HG02798 (cell line): ENCODE results near the gene OR52H1.

Experiments used
- ATAC-seq: cut with Tn5 transposase; IDR thresholded peaks from one replicate; pipeline ENCODE4 v1.9.1; 2021; ENCODE audit warnings: mild to moderate bottlenecking; ENCODE audit not compliant: unreplicated experiment, poor library complexity

Gene OR52H1

GRCh38 chr11:5536482-5536881 lies 11.9 kb downstream of the OR52H1 start:
- ATAC-seq: no peak

DNA sequence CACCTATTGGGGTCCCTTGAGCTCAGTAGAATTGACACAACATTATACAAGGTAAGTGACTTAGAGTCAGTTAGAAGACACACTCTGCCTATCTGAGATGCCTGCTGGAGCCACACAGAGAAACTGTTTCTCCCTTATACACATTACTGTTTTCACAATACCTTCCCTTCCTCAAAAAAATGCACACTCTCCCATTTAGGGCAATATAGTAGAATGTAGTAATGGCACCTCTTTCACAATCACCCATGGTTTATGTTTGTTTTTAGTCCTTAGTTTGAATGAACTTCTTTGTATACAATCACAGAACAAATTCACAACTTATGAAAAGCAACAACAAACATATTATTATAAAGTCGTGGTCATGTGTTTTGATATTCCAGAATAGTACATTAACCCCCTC lies 14.3 kb downstream of the OR52H1 start:
- no peak for ATAC-seq

GRCh38 chr11:5531053-5531831 lies 17.1 kb downstream of the OR52H1 start:
- no peak for ATAC-seq

GRCh38 chr11:5528495-5528894 lies 19.8 kb downstream of the OR52H1 start:
- no peak for ATAC-seq

DNA sequence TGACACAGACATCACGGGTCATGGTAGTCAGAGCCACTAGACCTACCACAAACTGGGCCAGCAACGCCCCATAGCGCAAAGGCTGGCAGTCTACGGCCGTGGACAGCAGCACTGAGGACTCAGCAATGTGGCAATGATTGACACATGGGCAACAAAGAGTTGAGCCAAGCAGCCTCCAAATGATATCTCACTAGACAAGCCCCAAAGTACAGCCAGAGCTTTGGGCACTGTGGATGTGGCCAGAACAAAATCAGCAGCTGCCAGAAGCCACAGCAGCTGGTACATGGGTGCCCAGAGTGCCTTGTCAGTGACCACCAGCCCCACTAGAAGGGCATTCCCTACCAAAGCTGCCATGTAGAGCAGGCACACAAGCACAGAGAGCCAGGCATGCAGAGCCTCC lies 20.6 kb downstream of the OR52H1 start:
- no peak for ATAC-seq

- ATAC-seq: no peak
Observed at GRCh38 chr11:5524756-5525155, 23.6 kb downstream of the OR52H1 start.

GRCh38 chr11:5522308-5522707 lies 26.0 kb downstream of the OR52H1 start:
- ATAC-seq: no peak

DNA sequence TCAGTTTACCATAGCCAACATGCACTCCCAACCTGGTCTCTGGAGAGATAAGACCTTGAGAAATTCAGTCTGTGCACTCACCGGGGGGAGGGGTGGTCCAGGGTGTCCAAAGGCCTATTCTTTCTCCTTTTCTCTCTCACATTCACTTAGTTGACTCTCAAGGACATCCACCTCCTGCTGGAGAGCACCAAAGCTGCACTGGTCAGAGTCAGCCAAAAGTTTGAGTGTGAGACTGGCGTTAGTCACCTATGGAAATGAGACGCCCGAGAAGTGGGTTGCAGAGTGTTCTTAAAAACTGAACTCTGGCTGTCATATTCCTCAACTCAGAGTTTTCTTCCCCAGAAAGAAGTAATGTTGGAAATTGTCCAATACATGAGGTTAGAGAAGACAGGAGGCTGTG lies 26.8 kb downstream of the OR52H1 start:
- no peak for ATAC-seq

DNA sequence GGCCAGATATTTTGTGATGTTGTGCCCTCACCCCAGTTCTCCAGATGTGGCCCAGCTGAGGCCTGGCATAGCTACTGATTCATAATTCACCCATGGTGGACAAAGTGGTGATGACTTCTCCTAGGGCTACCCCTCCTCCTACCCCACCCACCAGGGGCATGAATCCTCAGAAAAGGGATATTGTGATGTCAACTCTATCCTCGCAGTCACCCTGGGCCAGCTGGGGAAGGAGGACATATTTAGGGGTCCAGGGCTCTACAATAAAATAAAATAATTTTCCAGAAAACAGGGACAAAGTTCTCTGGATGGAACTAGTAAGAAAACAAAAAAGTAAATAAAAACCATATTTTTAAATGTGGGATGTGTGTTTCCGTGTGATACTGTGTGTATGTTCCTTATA lies 31.7 kb downstream of the OR52H1 start, which contains the start of gene UBQLNL:
UBQLNL (minus strand) TSS at position 101 of the 400 bp plus-strand sequence. CDS start 258 bp downstream, outside the sequence.
- ATAC-seq: no peak

- no peak for ATAC-seq
Observed at GRCh38 chr11:5514841-5515240, 33.5 kb downstream of the OR52H1 start.

GRCh38 chr11:5509803-5510202 lies 38.5 kb downstream of the OR52H1 start, which contains the start of gene UBQLN3:
Gene UBQLN3, minus strand, starts transcription at chr11:5509957. Its CDS starts 399 bp downstream, at chr11:5509558.
- no peak for ATAC-seq

DNA sequence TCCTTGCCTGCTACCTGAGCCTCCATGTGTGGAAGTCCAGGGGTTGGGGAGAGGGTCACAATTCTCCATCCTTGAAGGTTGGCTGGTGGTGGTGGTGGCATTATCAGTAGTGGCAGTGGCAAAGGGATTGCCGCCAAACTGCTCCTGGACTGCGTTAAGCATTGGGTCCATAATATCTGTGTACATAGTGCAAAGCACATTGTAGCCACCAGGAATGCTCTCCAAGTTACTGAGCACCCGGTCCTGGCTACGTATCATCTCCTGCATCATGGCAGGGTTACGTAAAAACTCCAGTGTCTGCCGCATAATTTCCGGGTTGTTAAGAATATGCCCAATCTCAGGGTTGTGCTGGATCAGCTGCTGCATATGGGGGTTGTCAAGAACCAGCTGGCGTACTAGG lies 39.7 kb downstream of the OR52H1 start:
- no peak for ATAC-seq

DNA sequence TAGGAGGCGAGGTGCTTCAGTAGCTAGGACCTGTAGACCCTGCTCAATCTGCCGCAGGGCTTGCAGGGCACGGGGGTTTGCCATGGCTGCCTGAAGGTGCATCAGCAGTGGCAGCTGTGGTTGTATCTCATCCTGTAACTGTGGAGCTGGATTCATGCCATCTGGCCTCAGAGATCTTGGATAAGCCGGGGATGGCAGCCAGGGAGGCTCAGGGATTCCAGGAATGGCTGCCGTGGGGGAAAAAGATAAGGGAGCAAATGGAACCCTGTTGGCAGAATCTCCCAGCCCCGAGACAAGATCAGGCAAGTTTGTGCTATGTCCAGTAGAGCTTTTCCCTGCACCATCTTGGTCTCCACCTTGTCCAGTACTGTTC lies 40.4 kb downstream of the OR52H1 start:
- ATAC-seq: no peak

DNA sequence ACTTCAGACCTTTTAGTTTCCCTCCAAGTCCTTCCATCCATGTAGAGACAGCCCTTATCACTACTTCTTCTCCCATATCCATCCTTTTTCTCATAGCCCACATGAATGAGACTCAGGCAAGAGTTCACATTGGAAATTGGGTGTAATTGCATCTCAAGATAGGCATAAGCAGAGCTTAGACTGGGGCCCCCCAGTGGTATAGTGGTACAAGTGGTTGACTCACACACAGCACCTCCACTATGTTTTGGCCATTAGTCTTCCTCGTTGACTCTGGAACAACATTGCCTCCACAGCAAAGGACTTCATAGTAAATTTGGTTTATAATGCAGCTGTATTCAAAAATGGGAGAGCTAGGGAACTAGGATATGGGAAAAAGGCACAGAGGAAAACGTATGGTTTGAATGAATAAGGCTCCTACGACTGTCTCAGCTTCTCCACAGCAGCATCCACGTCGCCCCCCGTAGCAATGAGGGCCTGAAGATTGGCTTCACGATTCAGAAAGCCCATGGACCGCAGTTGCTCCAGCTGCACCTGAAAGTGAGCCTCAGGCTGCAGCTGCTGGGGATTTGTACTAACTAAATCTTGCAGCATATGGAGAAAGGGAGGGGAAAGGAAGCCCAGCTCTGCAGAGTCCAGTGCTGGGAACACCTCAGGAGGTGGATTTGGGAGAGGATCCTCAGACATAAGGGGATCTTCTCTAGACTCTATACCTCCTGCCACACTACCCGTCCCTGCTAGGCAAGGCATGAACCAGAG lies 41.0 kb downstream of the OR52H1 start:
- ATAC-seq: no peak

- ATAC-seq: no peak
Observed at GRCh38 chr11:5505363-5506048, 42.8 kb downstream of the OR52H1 start.

DNA sequence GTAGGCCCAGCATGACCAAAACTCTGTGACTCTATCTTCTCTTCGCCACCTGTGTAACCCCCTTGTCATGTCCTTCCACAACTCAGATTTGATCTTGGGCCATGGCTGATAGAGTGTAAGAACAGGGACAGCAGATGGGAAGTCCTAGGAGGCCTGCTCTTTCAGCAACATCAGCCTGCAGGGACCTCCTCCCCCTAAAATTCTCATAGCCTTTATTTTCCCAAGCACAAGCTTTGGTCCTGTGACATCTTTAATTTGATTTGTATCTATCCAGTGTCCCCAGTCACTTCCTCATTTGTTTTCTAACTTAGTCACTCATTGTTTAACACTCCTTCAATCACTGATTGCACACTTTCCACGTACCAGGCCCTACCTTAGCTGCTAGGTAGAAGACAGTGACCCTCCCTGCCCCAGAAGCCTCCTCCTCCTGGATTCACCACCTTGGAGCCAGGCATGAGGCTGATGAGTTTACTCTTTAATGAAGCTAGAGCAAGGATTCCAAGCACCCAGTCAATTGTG lies 43.9 kb downstream of the OR52H1 start:
- no peak for ATAC-seq

DNA sequence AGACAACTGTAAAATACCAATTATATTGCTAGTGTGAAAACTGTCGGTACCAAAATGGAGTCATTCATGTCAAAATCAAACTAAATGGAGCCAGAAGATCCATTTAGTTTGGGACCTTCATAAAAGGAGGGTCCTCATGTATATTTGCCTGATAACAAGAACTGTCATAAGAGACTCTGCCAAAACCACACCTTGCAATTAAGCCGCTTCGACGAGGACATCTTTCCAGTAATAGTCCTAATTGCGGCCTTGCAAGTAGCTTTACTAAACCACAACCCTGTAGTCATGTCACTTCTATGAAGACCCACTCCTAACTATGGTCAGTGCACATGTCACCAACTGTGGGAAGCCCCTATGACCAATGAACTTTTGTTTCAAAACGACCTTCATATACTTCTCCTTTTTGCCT lies 47.9 kb downstream of the OR52H1 start:
- ATAC-seq: no peak

DNA sequence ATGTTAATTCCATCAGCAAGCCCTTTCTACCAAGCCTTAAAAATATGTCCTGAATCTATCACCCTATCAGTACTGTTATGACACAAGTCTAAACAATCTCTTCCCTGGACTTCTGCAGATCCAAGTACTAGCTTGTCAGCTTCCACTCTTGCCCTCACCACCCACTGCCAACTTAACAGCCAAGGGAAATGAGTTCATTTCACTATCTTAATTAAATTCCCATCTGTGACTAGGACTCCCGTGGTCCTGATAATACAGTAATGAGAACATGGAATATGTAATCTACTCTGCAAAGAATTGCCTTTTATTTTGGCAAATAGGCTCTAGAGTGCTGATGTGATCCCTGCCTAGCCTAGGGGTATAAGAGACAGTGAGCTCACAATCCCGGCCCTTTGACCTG lies 48.7 kb downstream of the OR52H1 start:
- no peak for ATAC-seq
